Hepatic stellate cell (primary cell): Measurements from ENCODE around the gene PIN4.
"Not testable (repeated sequence)": the region's sequence is repeated elsewhere in the genome, so short reads cannot be mapped to it uniquely, and the experiment has no call there.

Source experiments
- DNase-seq: peaks from one replicate; pipeline ENCODE4 v3.0.0; 2011; ENCODE audit warnings: low spot score

Gene PIN4

DNA sequence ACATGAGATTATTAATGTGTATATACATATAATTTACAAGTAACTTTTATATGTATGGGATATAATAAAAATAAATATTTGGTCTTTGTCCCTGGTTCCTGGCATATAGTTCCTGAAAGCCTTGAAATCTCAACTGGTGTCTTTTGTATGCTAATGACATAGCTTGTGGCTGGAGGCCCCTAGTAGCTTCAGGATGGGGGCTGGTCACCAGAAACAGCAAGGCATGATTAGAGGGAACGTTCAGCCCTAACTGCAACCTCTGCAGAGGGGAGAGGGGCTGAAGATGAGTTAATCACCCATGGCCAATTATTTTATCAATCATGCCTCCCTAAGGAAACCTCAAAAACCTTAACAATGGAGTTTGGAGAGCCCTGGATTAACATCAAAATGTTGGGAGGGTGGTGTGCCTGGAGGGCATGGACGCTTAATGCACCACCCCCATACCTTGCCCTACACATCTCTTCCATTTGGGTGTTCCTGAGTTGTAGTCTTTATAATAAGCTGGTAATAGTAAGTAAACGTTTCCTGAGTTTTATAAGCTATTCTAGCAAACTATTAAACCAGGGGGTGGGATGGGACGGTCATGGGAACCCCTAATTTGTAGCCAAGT is 21.3 kb downstream of the PIN4 start:
- DNase-seq: no peak

DNA sequence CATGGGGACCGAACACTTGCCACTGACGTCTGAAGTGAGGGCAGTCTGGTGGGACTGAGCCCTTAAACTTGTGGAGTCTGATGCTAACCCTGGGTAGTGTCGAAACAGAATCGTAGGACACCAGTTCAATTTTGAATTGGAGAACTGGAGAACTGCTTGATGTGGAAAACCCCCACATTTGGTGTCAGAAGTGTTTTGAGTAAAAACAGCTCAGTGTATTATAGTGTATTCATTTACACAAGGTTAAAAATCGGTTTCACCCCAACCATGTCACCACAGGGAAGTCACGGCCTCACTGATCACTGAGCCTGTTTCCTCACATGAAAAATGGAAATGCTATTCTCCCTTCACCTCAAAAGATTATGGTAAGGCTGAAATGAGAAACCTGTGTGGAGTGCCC is 21.9 kb downstream of the PIN4 start:
- no peak for DNase-seq

DNA sequence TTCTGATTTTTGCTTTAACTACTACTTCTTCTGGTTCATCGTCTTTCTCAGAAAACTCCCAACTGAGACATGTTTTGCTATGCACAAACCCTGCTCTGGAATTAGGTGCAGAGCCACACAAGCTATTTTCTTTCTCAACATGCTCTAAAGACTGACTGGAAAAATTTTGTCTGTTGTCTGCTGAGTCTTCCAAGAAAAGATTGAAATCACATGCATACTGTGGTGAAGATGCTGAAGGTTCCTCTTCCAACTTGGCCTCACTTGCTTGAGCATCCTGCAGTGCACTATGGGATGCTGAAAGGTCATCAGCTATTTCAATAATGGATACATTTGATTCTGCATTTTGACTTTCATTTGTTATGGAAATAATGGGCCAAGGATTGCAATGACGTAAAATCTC is 24.1 kb downstream of the PIN4 start:
- DNase-seq: no peak

DNA sequence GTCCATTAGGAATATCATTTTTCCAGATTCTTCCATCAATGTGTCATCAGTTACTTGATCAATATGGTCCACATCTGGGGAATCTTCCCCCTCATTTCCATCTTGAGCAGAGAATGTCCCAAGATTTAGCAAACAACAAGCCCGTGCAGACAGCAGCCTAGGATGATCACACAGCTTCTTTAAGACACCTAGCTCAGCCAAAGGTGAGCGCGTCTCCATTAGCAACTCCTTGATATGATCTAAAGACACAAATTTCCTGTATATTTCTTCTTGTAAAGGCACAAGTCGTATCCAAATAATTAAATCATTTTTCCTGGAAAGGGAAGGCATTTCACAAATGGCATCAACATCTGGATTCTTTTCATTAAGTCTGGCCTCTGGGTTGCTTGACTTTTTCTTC is 25.8 kb downstream of the PIN4 start:
- no peak for DNase-seq

DNA sequence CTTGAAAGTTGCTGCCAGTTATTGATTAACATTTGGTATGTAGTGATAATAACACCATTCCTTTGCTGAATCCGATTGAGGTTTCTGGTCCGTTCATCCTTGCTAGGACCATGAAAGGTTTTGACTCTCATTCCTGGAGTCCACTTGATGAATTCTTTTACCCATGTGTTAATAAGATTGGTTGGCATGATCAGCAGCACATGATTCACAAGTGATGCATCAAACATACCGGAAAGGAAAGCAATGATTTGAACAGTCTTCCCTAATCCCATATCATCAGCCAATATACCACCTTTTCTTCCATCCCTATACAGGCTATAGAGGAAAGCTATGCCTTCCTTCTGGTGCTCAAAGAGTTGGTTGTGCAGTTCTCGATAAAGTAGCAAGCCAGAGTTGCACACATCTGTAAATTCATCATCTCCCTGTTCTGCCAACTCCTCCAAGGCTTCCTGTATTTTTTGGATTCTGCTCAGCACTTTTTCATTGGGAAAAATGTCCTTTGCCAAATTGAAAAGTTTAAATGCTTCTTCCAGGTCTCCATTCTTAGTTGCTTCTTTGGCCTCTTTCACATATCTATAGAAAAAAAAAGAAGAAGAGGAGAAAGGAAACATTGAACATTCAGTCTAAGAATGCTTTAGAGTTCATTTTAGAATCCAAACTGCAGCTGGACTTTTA is 26.7 kb downstream of the PIN4 start:
- DNase-seq: no peak

DNA sequence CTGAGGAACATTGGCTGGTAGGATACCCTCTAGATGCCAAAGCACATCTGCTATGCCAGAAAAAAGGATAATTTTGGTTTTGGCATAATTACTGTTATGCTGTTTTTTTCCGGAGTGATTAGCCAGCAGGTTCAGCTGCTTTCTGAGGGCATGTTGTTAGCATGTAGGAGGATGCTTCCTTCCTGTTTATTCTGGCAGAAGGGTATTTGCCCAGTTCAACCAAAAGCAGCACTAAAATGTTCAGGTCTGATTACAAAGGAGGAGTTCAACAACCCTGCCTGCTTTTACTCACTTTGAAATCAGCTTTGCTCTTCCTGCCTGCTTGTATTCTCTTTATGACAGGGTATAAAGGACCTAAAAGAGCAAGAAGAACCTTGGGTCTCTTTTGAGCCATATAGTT is 35.4 kb downstream of the PIN4 start:
- DNase-seq: no peak

DNA sequence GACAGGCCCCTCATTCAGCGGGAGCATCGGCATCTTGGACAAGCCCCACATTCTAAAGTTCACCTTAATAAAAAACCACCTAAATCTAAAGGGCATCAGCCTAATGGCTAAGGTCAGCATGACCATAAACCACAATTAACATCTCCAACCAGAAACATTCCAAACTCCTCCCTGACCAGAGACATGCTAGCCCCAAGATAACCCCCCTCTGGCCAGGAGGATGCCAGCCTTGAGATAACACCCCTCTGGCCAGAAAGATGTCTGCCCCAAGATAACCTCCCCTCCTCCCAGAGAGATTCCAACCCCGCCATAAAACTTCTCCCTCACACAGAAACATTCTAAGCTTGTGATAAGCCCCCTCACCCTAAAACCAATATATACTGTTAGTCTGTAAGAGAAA is 38.8 kb downstream of the PIN4 start:
- not testable (repeated sequence) for DNase-seq

DNA sequence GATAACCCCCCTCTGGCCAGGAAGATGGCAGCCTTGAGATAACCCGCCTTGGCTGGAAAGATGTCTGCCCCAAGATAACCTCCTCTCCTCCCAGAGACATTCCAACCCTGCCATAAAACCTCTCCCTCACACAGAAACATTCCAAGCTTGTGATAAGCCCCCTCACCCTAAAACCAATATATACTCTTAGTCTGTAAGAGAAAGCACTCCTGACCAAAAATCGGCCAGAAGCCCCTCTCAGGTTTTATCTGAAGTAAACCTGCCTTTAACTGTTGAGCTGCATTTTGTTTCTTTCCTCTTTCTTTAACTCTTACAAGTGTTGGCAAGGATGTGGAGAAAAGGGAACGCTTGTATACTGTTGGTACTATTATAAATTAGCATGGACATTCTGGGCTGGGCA is 48.7 kb downstream of the PIN4 start:
- no peak for DNase-seq

DNA sequence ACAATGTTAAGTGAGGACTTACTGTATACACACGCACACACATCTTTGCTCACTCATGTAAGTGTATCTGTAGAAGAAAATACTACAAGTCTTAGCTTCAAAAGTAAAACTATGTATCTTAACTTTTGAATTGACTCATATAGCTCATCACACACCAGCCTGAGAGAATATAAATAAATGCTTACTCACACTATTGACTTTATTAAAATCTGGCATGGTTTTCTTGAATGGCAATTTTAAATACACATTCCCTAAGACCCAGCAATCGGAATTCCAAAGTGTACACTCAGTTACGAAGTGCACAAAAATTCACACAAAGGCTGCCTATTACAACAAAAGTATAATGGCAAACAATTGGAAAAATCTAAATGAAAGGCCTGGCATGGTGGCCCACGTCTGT is 55.3 kb downstream of the PIN4 start:
- peak; percentile 24 for DNase-seq

DNA sequence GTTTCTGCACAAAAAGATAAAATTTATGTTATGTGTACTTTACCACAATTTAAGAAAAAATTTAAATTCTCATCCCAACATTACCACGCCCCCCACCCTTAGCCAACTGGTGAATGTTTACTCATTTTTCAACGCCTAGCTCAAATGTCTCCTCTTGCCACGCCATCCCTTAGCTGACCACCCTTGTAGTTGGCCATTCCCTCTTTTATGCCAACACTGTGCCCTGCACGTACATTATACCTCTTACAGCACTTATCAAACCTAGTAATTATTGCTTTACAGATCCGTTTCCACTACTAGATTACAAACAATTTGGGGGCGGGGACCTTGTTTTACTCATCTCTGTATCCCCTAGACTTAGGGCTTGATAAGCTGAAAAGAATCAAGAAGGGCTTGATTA is 56.6 kb downstream of the PIN4 start:
- DNase-seq: no peak

DNA sequence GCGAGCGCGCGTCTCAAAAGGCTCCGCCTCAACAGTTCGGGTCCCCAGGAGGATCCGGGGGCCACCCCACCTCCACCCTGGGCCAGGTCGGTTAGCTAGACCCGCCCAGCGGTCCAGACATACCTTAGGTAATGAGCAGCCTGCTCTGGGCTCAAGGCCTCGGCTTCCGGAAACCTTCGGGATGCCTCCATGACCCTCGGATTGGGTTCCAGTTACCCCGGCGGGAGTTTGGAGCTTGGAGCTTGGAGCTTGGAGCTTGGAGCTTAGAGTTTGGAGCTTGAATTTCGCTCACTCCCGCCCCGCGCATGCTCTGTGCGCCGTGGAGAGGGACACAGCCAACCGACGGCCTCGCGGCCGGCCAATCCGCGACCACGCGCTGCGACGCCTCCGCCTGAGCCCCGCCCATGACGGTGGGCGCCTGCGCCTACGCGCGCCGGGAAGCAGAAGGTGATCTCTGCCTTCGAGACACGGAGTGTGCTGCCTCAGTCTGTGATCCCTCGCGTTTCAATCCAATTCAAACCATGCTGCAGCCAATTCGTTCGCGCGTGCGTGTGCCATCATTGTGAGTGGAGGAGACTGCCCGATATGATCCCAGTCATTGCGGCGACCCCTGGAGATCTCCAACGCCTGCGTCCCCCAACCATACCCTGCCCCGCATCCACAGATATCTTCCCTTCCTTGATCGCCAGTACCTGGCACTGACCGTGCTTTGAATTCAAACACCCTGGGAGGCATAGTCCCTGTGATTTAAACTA is 57.3 kb downstream of the PIN4 start, which contains the start of gene ERCC6L:
ERCC6L (minus strand) TSS at position 307 of the 755 bp plus-strand sequence; CDS start at position 191, 116 bp downstream.
- DNase-seq: peak; percentile 89

DNA sequence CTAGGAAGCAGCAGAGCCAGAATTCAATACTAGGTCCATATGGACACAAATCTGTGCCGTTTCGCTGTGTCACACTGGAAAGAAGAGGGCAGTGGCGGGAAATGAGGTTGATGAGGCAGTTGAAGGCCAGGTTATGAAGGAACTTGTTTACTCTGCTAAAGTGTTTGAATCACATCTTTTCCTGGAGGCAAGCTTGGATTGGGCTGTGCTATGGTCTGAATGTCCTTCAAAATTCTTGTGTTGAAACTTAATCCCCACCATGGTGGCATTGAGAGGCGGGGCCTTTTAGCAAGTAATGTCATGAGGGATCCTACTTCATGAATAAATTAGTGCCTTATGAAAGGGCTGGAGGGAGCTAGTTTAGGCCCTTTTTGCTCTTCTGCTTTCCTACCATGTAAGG is 59.4 kb downstream of the PIN4 start:
- DNase-seq: no peak

DNA sequence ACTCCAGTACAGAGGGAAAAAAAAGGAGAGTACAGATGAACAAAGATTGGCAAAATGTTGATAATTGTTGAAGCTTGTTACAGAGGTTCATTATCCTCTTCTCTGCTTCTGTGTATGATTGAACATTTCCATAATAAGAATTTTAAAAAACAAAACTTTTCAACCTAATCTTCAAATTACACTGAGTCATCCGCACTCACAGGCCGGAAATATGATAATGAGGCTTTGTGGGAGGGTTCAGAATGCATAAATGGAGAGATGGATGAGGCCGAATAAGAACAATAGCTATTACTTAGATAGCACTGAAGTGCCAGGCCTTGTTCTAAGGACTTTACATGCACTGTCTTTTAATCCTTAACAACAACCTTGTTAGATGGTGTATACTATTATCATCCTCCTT is 61.9 kb downstream of the PIN4 start:
- peak; percentile 45 for DNase-seq

DNA sequence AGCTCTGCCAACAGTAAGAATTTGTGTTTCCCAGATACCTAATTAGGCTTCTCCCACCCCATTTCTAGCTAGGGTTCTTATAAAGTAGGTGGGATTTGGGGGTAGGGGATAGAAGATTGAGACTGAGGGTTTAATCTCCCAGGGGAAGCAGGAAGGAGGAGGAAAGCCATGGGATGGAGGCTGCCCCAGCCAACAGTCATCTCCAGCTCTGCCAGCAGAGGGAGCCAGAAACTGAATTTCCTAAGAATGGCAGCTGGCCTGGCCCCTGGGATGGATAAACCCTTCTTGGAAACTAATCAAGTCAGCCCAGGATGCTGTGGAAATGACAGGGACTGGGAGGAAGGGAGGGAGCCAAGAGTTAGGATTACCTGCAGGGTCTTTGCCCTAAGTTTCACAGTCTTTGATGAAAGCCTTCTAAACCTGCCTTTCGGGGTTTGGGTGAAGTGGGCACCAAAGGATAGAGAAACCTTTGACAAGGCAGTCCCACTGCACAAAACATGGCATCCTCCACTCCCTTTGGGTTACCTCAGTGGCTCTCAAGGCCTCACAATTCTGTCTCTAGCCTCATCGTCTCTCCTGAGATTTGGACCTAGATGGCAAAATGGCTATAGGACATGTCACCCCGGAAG is 64.0 kb downstream of the PIN4 start:
- peak; percentile 78 for DNase-seq

DNA sequence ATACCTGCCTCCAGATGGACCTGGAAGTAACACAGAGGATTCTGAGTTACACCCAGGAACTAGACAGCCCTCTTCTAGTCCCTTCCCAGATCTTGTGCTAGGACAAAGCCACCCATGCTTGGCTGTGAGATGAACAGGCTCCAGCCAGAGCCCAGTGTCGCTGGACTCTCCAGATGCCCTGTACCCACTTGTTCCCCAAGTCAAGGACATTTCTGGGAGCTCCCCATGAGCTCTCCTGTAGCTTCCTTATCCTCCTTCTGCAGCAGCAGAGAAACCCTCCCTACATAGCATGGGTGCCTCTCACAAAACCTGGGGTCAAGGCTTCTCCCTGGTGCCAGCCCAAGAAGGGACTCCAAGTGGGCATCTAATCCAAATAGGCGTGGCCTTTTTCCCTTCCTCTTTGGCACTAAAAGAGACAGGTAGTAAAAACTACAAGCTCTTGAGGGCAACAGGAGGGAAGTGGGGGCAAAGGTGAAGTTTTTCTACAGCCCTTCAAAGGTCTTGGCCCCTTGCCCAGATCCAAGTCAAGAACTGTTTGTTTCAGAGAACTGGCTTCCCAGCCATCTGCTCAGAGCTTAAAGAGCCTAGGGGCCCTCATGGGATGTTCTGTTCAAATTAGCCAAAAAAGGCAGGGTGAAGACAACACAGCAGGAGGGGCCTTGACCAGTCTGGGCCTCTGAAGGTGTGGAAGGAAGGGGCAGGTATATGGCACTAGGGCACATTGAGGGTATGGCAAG is 65.8 kb downstream of the PIN4 start:
- DNase-seq: no peak
